NB4 (cell line): ENCODE measurements around the gene RAD52.
A peak's percentile ranks its signal among the peaks of the same experiment; 100 is the strongest.
"Not testable (repeated sequence)": the region's sequence is repeated elsewhere in the genome, so short reads cannot be mapped to it uniquely, and the experiment has no call there.

Experiments
- DNase-seq: peaks from one replicate; pipeline ENCODE4 v3.0.0; 2010; ENCODE audit warnings: low read depth
- H3K4me3 ChIP-seq: one replicate; pipeline ENCODE4 v1.5.1; 2011; ENCODE audit warnings: mild to moderate bottlenecking, low read depth, low read length, moderate library complexity
- MYC ChIP-seq: IDR thresholded peaks from 2 replicates; pipeline ENCODE4 v1.6.1; 2011; ENCODE audit warnings: low read depth, low read length
- POLR2A ChIP-seq: IDR thresholded peaks from 2 replicates; pipeline ENCODE4 v1.6.1; 2011; ENCODE audit warnings: mild to moderate bottlenecking; ENCODE audit not compliant: insufficient read length; ENCODE audit errors: extremely low read depth
- TF ChIP-seq, protein P1 (sequence below): IDR thresholded peaks from 2 replicates; pipeline ENCODE4 v1.6.1; 2011; ENCODE audit warnings: low read depth, low read length
- TF ChIP-seq, protein P2 (sequence below): IDR thresholded peaks from one replicate; pipeline ENCODE4 v1.5.1; 2012; ENCODE audit warnings: low read depth, low read length

The RAD52 gene

DNA sequence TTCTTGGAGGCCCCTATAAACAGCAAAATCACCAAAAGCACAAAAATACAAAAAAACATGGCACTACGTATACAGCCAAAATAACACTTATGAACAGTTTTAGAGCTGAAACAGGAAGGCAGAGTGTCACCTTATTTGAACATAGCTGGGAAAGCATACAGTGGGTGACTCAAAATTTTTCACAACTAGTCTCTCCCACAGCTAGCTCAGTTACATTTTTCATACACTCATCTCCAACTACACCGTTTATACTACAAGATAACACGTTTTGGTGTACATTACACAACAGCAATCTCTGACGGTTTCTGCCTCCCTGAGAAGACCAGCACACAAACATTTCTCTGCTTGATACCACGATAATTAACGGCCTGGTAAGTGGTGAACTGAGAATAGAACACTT lies 2.9 kb downstream of the RAD52 start:
- peak overlapping the region; percentile 10 for H3K4me3 ChIP-seq
- TF ChIP-seq, protein P1, sequence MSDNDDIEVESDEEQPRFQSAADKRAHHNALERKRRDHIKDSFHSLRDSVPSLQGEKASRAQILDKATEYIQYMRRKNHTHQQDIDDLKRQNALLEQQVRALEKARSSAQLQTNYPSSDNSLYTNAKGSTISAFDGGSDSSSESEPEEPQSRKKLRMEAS, result no peak
- no peak for TF ChIP-seq MYC
- TF ChIP-seq, protein P2, sequence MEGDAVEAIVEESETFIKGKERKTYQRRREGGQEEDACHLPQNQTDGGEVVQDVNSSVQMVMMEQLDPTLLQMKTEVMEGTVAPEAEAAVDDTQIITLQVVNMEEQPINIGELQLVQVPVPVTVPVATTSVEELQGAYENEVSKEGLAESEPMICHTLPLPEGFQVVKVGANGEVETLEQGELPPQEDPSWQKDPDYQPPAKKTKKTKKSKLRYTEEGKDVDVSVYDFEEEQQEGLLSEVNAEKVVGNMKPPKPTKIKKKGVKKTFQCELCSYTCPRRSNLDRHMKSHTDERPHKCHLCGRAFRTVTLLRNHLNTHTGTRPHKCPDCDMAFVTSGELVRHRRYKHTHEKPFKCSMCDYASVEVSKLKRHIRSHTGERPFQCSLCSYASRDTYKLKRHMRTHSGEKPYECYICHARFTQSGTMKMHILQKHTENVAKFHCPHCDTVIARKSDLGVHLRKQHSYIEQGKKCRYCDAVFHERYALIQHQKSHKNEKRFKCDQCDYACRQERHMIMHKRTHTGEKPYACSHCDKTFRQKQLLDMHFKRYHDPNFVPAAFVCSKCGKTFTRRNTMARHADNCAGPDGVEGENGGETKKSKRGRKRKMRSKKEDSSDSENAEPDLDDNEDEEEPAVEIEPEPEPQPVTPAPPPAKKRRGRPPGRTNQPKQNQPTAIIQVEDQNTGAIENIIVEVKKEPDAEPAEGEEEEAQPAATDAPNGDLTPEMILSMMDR, result no peak
- TF ChIP-seq POLR2A, result no peak
- peak; percentile 45 for DNase-seq

DNA sequence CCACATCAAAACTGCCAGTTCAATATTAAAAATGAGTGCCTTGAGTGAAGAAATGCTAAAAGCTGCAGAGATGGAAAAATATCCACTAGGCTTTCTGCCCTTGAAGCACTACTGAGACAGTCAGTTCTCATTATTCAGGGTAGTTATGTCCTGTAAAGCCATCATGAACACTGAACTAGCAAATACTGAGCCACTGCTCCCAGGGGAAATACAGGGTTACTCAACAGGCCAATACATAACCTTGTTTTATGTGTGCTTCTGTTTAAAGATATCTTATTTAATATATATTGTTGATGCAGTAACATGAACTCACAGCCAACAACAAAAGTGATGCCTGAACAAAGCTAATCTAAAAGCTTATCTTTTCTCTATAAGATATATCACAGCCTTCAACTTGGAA lies 3.3 kb downstream of the RAD52 start:
- peak; percentile 81 for DNase-seq
- H3K4me3 ChIP-seq, result no peak overlapping the region
- TF ChIP-seq, protein P2, result no peak
- no peak for TF ChIP-seq MYC

DNA sequence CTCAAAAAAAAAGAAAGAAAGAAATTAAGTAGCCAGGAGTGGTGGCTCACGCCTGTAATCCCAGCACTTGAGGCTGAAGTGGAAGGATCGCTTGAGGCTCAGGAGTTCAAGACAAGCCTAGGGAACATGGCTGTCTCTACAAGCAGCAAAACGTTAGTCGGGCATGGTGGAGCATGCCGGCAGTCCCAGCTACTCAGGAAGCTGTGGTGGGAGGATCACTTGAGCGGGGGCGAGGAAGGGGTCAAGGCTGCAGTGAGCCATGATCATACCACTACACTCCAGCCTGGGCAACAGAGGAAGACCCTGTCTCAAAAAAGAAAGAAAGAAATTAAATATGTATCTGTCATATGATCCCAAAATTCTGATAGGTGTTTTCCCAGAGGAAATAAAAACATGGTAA lies 5.3 kb downstream of the RAD52 start:
- TF ChIP-seq MYC (no peak), POLR2A (no peak)
- TF ChIP-seq, protein P1, result no peak
- TF ChIP-seq, protein P2, result no peak
- no peak for DNase-seq
- no peak overlapping the region for H3K4me3 ChIP-seq

DNA sequence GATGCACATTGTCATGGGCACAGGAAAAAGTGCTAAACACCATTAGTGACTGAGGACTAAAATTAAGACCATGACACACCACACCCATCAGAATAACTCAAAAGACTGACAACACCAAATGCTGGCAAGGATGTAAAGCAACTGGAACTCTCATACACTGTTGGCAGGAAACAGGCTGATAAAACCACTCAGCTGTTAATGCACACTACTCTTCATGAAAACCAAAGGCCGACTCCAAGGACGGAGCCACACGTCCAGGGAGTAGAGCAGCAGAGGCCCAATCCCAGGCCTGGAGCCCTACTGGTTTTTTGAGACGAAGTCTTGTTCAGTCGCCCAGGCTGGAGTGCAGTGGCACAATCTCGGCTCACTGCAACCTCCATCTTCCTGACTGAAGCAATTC lies 6.4 kb downstream of the RAD52 start:
- DNase-seq, result no peak
- TF ChIP-seq, protein P2, result no peak
- no peak overlapping the region for H3K4me3 ChIP-seq

DNA sequence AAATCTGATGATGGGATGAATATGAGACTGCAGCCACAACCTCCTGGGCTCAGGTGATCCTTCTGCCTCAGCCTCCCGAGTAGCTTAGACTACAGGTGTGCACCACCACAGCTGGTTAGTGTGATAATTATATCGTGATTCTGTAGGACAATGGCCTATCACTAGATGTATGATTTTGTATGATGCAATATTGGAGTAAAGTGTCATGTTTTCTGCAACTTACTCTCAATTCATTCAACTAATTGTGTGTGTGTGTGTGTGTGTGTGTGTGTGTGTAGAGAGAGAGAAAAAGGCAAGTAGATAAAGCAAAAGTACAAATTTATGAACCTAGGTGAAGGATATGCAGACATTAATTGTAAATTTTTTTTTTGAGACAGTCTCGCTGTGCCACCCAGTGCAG lies 10.7 kb downstream of the RAD52 start:
- TF ChIP-seq, protein P1, result no peak
- TF ChIP-seq POLR2A, result no peak
- TF ChIP-seq, protein P2, result no peak
- H3K4me3 ChIP-seq, result no peak overlapping the region
- no peak for DNase-seq

DNA sequence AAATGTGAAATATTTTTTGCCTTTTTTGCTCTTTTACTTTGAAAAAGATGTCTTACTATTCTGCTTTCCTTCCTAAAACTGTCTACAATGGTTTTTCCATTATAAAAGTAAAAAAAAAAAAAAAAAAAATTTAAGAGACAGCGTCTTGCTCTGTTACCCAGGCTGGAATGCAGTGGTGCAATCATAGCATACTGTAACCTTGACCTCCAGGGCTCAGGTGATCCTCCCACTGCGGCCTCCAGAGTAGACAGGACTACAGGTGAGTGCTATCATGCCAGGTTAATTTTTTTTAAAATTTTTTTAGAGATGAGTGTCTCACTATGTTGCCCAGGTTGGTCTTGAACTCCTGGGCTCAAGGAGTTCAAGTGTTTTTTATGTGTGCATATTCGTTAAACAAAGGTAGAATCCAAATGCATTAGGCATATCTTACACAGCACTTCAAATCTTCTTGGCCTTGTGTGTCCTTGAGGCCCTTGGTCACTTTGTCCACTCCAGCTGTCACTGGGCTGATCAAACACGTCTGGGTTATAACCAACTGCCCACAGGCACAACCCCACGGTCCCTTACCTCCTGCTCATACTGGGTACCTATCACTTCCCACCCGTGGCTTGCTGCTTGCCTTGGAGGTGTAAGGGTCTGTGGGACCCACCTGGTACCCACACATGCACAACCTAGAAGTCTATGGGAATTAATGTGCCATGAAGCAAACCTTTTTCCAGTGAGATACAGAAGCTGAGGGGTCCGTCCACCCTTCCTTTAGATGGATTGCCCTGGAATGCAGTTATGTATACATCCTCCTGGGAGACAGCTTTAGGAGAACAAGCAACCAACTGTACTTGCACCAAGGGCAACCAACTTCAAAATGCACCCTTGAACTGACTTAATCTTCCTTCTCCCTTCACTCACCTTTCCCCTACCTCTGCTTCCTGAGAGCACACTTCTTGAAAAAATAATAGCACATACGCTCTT lies 12.8 kb downstream of the RAD52 start:
- H3K4me3 ChIP-seq, result no peak overlapping the region
- DNase-seq, result no peak
- TF ChIP-seq, protein P2, result no peak
- TF ChIP-seq MYC (no peak), POLR2A (no peak)
- TF ChIP-seq, protein P1, result no peak

DNA sequence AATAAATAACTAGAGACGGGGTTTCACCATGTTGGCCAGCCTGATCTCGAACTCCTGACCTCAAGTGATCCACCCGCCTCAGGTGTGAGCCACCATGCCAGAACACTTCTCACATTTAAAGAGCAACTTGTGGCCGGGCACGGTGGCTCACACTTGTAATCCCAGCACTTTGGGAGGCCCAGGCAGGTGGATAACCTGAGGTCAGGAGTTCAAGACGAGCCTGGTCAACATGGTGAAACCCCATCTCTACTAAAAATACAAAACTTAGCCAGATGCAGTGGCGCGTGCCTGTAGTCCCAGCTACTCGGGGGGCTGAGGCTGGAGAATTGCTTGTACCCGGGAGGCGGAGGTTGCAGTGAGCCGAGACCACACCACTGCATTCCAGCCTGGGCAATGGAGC lies 13.6 kb downstream of the RAD52 start:
- not testable (repeated sequence) for H3K4me3 ChIP-seq, DNase-seq
